ENCODE results near the gene SVOPL. TPM values are rescaled to one million over a fixed set of nuclear protein-coding genes. Genes with fewer than 3 reads are reported as not detected.
A peak's percentile ranks its signal among the peaks of the same experiment; 100 is the strongest.

Gene SVOPL
- total RNA-seq, 1 donor from 2014 or later, result under 0.01 TPM

DNA sequence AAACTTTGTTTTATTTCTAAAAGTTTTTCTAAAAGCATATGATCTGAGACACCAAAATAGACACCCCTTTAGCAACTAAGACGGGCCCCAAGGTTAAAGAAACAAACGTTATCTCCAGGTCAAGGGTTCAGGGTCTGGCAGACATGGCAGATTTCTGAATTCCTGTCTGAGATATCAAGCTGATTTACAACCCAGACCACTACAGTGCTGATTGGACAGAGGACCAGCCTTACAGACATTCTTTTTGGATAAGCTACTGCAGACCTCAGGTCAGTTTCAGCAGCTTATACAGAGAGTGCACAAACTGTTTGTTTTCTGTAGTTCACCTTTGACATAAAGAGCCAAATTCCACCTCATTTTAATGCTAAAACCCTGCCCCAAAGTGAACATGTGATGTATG, 34.8 kb downstream of the SVOPL start:
- FAIRE-seq (no peak), DNase-seq (ENCODE audit: low read depth) (no peak)
- Histone ChIP-seq H3K27me3 (ENCODE audit: control insufficient read depth, insufficient read depth, low read length) (no peaks in the 10 kb centered on the region), H3K4me3 (ENCODE audit: low read depth, low read length) (no peak overlapping the region), H3K36me3 (ENCODE audit: control insufficient read depth, insufficient read depth, low read length) (no peaks in the 10 kb centered on the region)
- TF ChIP-seq, protein P1, sequence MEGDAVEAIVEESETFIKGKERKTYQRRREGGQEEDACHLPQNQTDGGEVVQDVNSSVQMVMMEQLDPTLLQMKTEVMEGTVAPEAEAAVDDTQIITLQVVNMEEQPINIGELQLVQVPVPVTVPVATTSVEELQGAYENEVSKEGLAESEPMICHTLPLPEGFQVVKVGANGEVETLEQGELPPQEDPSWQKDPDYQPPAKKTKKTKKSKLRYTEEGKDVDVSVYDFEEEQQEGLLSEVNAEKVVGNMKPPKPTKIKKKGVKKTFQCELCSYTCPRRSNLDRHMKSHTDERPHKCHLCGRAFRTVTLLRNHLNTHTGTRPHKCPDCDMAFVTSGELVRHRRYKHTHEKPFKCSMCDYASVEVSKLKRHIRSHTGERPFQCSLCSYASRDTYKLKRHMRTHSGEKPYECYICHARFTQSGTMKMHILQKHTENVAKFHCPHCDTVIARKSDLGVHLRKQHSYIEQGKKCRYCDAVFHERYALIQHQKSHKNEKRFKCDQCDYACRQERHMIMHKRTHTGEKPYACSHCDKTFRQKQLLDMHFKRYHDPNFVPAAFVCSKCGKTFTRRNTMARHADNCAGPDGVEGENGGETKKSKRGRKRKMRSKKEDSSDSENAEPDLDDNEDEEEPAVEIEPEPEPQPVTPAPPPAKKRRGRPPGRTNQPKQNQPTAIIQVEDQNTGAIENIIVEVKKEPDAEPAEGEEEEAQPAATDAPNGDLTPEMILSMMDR (IDR thresholded peaks at IDR 0.05; ENCODE audit: insufficient read depth, low read length, severe bottlenecking), result no peak

DNA sequence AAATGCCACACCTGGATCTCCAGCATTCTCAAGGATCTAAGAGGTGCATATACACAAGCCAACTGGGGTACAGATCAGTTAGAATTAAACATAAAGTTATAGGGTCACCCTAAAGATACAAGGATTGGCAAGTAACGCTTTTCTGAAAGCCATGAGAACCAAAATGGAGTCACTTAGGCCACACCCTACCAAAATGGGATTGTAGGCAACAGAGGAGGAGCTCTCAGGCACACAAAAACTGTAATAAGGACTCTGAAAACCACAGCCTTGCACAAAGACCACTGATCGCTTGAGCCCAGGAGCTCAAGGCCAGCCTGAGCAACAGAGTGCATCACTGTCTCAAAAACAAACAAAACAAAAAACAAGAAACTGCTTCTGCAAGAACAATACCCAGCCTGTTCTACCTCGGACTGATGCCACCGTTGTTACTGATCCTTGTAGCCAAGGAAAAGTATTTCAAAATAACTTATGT, 35.5 kb downstream of the SVOPL start:
- DNase-seq (ENCODE audit: low read depth) (no peak), FAIRE-seq (no peak)
- Histone ChIP-seq H3K4me3 (ENCODE audit: low read depth, low read length) (no peak overlapping the region), H3K36me3 (ENCODE audit: control insufficient read depth, insufficient read depth, low read length) (no peaks in the 10 kb centered on the region), H3K27me3 (ENCODE audit: control insufficient read depth, insufficient read depth, low read length) (no peaks in the 10 kb centered on the region)
- TF ChIP-seq, protein P1 (IDR thresholded peaks at IDR 0.05; ENCODE audit: insufficient read depth, low read length, severe bottlenecking), result no peak

DNA sequence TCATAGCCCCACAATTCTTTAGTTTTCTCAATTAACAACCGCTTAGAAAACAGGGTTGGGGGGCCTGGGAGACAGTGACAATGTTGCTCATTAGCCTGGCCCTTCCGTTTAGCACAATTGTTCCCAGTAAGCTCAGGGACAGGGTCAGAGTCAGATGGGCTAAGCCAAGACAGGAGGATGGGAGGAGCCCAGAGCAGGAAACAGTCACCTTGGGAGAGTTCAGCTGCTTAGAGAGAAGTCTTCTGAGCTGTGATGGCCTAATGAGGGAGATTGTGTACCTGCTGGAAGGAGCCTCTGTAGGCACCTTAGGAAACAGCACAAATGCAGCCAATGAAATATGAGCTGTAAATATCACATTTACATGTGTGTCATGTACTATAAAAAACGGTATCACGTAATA, 35.9 kb downstream of the SVOPL start:
- DNase-seq (ENCODE audit: low read depth) (peak; percentile 20), FAIRE-seq (no peak)
- Histone ChIP-seq H3K4me3 (ENCODE audit: low read depth, low read length) (no peak overlapping the region), H3K27me3 (ENCODE audit: control insufficient read depth, insufficient read depth, low read length) (no peaks in the 10 kb centered on the region), H3K36me3 (ENCODE audit: control insufficient read depth, insufficient read depth, low read length) (no peaks in the 10 kb centered on the region)
- TF ChIP-seq, protein P1 (IDR thresholded peaks at IDR 0.05; ENCODE audit: insufficient read depth, low read length, severe bottlenecking), result no peak

DNA sequence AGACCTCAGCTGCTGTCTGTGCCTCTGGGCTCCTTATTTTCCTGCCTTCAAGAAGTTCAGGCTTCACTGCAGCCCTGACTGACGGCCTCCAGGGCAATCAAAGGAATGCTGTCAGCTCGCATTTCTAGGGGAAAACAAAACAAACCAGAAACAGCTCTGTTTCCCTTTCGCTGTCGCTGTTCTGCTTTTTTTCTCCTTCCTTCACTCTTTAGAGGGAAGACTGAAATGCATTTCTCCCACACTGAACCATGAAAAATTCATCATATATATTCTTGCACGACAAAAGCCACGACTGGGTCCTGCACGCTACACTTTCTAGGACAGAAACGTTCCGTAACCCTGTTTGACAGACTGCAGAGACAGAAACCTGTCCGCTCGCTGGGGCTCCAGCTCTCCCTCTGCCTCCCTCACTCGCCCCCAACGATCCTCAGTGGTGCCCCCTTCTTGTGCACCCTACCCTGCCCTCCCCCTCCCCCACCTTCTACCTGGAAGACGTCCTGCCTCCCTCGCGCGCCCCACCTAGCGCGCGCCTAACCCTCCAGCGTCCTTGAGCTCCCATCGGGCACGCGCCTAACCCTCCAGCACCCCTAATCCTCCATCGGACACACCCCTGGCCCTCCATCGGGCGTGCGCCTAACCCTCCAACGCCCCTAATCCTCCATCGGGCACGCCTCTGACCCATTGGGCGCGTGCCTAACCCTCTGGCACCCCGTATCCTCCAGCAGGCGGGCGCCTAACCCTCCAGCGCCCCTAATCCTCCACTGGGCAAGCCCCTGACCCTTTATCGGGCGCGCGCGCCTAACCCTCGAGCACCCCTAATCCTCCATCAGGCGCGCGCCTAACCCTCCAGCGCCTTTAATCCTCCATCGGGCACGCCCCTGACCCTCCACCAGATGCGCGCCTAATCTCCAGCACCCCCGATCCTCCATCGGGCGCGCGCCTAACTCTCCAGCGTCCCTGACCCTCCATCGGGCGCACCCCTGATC, 37.1 kb downstream of the SVOPL start:
- Histone ChIP-seq H3K27me3 (ENCODE audit: control insufficient read depth, insufficient read depth, low read length) (no peaks in the 10 kb centered on the region), H3K36me3 (ENCODE audit: control insufficient read depth, insufficient read depth, low read length) (no peaks in the 10 kb centered on the region), H3K4me3 (ENCODE audit: low read depth, low read length) (peak overlapping the region; percentile 45)
- peak; percentile 31 for DNase-seq (ENCODE audit: low read depth)
- TF ChIP-seq, protein P1 (IDR thresholded peaks at IDR 0.05; ENCODE audit: insufficient read depth, low read length, severe bottlenecking), result no peak
- FAIRE-seq, result no peak

DNA sequence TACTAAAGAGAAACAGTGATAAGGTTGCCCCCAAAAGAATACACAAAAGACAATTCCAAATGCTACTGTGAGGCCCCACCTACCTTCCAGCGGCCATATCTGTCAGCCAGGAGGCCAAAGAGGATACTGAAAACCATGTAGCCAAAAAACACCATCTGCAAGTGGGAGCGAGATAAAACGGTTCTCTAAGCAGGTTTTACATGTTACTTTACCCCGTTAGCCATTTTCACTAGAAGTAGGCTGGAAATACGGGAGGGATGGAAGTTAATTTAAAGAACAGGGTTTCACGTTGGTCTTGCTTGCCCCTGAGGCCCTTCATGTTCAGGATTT, 38.2 kb downstream of the SVOPL start:
- no peak for DNase-seq (ENCODE audit: low read depth)
- Histone ChIP-seq H3K36me3 (ENCODE audit: control insufficient read depth, insufficient read depth, low read length) (no peaks in the 10 kb centered on the region), H3K27me3 (ENCODE audit: control insufficient read depth, insufficient read depth, low read length) (no peaks in the 10 kb centered on the region), H3K4me3 (ENCODE audit: low read depth, low read length) (no peak overlapping the region)
- FAIRE-seq, result no peak
- TF ChIP-seq, protein P1 (IDR thresholded peaks at IDR 0.05; ENCODE audit: insufficient read depth, low read length, severe bottlenecking), result no peak
